ENCODE measurements around the gene KRTAP5-5. TPM values are rescaled to one million over a fixed set of nuclear protein-coding genes. Genes with fewer than 3 reads are reported as not detected.
"Not testable (repeated sequence)": the region's sequence is repeated elsewhere in the genome, so short reads cannot be mapped to it uniquely, and the experiment has no call there.

The KRTAP5-5 gene
- total RNA-seq, 1 donor from 2014 or later: not detected

GRCh38 chr11:1598816-1599215, 30.8 kb upstream of the KRTAP5-5 start:
- TF ChIP-seq CTCF (conservative IDR thresholded peaks at IDR 0.05): no peak
- Mint-ChIP-seq H3K4me1 (ENCODE audit: unreplicated experiment) (no peaks in the 10 kb centered on the region), H3K9me3 (no peaks in the 10 kb centered on the region), H3K36me3 (no peaks in the 10 kb centered on the region), H3K27me3 (peaks cover 79% of the 10 kb centered on the region), H3K4me3 (no peak overlapping the region), H3K27ac (no peak overlapping the region)
- no peak for DNase-seq (ENCODE audit: extremely low spot score, unreplicated experiment)

DNA sequence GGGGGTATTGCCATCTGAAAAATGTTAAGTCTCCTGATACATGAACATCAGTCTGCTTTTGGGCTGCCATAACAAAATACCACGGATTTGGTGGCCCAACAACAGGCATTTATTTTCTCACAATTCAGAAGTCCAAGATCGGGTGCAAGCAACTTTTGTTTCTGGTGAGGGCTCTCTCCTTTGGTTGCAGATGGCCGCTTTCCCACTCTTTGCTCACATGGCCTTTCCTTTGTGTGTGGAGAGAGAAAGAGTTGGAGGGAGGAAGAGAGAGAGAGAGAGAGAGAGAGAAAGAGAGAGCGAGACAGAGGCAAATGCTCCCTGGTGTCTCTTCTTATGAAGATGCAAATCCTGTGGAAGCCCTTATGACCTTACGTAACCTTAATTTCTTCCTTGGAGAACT, 28.9 kb upstream of the KRTAP5-5 start:
- peaks cover 63% of the 10 kb centered on the region for H3K27me3 Mint-ChIP-seq
- no peaks in the 10 kb centered on the region for H3K4me1 Mint-ChIP-seq (ENCODE audit: unreplicated experiment)

GRCh38 chr11:1601663-1602062, 27.9 kb upstream of the KRTAP5-5 start:
- not testable (repeated sequence) for DNase-seq (ENCODE audit: extremely low spot score, unreplicated experiment); H3K4me3 Mint-ChIP-seq; H3K9me3 Mint-ChIP-seq; H3K27ac Mint-ChIP-seq; H3K36me3 Mint-ChIP-seq; H3K4me1 Mint-ChIP-seq (ENCODE audit: unreplicated experiment)
- peaks cover 59% of the 10 kb centered on the region for H3K27me3 Mint-ChIP-seq

More for the DNA sequence above, 28.9 kb upstream of the KRTAP5-5 start:
- Mint-ChIP-seq H3K36me3 (no peaks in the 10 kb centered on the region), H3K4me3 (no peak overlapping the region), H3K27ac (no peak overlapping the region), H3K9me3 (no peaks in the 10 kb centered on the region)
- DNase-seq (ENCODE audit: extremely low spot score, unreplicated experiment): no peak
- TF ChIP-seq CTCF (conservative IDR thresholded peaks at IDR 0.05): no peak

DNA sequence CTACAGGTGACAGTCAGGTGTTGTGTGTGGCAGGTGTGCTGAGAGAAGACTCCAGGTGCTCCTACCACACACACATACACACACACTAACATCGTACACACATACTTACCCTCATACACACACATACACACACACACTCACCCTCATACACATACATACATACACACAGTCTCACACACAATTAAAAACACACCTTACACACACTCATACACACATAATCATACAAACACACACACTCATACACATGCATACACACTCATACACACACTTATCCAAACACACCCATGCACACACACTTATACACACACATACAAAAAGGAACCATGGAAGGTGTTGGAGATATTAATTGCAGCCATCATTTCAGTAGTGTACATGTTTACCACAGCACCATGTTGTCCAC, 25.9 kb upstream of the KRTAP5-5 start:
- no peak for TF ChIP-seq CTCF (conservative IDR thresholded peaks at IDR 0.05)
- H3K36me3 Mint-ChIP-seq: no peaks in the 10 kb centered on the region
- H3K4me3 Mint-ChIP-seq: no peak overlapping the region
- no peak overlapping the region for H3K27ac Mint-ChIP-seq
- no peak for DNase-seq (ENCODE audit: extremely low spot score, unreplicated experiment)
- H3K4me1 Mint-ChIP-seq (ENCODE audit: unreplicated experiment): peaks cover 9% of the 10 kb centered on the region
- H3K27me3 Mint-ChIP-seq: peaks cover 57% of the 10 kb centered on the region
- no peaks in the 10 kb centered on the region for H3K9me3 Mint-ChIP-seq

DNA sequence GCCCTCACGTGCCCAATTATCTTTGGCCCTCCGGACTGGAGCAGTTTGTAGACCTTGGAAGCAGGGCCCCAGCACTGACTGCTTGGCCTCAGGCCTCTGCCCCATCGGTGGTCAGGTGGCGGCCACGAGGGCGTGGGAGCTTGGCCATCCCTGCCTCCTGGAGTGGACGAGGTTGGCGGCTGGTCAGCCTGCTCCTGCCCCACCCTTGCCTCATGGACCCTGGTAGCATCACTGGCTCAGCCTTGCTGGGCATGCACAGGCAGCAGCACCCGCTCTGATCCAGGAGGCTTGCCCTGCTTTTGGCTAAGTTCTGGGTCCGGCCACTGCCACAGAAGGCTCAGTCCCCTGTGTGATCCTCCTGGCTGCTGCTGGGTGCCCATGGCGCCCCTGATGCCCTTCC, 25.4 kb upstream of the KRTAP5-5 start:
- no peak overlapping the region for H3K27ac Mint-ChIP-seq
- no peak for DNase-seq (ENCODE audit: extremely low spot score, unreplicated experiment)
- no peaks in the 10 kb centered on the region for H3K36me3 Mint-ChIP-seq
- H3K4me3 Mint-ChIP-seq: no peak overlapping the region
- no peak for TF ChIP-seq CTCF (conservative IDR thresholded peaks at IDR 0.05)
- H3K27me3 Mint-ChIP-seq: peaks cover 58% of the 10 kb centered on the region
- peaks cover 9% of the 10 kb centered on the region for H3K4me1 Mint-ChIP-seq (ENCODE audit: unreplicated experiment)
- no peaks in the 10 kb centered on the region for H3K9me3 Mint-ChIP-seq

GRCh38 chr11:1604711-1605110, 24.9 kb upstream of the KRTAP5-5 start:
- no peak for DNase-seq (ENCODE audit: extremely low spot score, unreplicated experiment)
- Mint-ChIP-seq H3K9me3 (no peaks in the 10 kb centered on the region), H3K27me3 (peaks cover 53% of the 10 kb centered on the region), H3K4me1 (ENCODE audit: unreplicated experiment) (peaks cover 9% of the 10 kb centered on the region), H3K36me3 (no peaks in the 10 kb centered on the region), H3K4me3 (no peak overlapping the region), H3K27ac (no peak overlapping the region)
- TF ChIP-seq CTCF (conservative IDR thresholded peaks at IDR 0.05): no peak

GRCh38 chr11:1605923-1606322, 23.7 kb upstream of the KRTAP5-5 start:
- H3K36me3 Mint-ChIP-seq; H3K9me3 Mint-ChIP-seq; H3K27ac Mint-ChIP-seq; H3K4me1 Mint-ChIP-seq (ENCODE audit: unreplicated experiment); DNase-seq (ENCODE audit: extremely low spot score, unreplicated experiment); H3K4me3 Mint-ChIP-seq: not testable (repeated sequence)
- H3K27me3 Mint-ChIP-seq: peaks cover 41% of the 10 kb centered on the region

GRCh38 chr11:1607156-1607845, 22.3 kb upstream of the KRTAP5-5 start:
- not testable (repeated sequence) for H3K36me3 Mint-ChIP-seq; H3K9me3 Mint-ChIP-seq; H3K27ac Mint-ChIP-seq; DNase-seq (ENCODE audit: extremely low spot score, unreplicated experiment); H3K4me1 Mint-ChIP-seq (ENCODE audit: unreplicated experiment)
- H3K4me3 Mint-ChIP-seq: peak overlapping the region; percentile 12
- peaks cover 30% of the 10 kb centered on the region for H3K27me3 Mint-ChIP-seq

DNA sequence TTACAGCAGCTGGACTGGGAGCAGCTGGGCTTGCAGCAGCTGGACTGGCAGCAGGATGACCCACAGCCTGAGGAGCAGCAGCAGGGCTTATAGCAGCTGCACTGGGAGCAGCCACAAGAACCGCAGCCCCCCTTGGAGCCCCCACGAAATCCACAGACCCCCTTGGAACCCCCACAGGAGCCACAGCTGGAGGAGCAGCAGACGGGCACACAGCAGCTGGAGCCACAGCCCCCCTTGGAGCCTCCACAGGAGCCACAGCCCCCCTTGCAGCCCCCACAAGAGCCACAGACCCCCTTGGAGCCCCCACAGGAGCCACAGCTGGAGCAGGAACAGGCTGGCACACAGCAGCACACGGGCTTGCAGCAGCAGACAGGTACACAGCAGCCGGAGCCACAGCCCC, 21.7 kb upstream of the KRTAP5-5 start:
- H3K27ac Mint-ChIP-seq; H3K9me3 Mint-ChIP-seq; H3K4me1 Mint-ChIP-seq (ENCODE audit: unreplicated experiment); H3K4me3 Mint-ChIP-seq; DNase-seq (ENCODE audit: extremely low spot score, unreplicated experiment); H3K36me3 Mint-ChIP-seq: not testable (repeated sequence)
- peaks cover 26% of the 10 kb centered on the region for H3K27me3 Mint-ChIP-seq
